Measurements from ENCODE around the gene HOXD9. TPM values are rescaled to one million over a fixed set of nuclear protein-coding genes. Genes with fewer than 3 reads are reported as not detected.
A peak's percentile ranks its signal among the peaks of the same experiment; 100 is the strongest.

HOXD9 gene
- polyA plus RNA-seq, 1 experiment: not detected

- DNase-seq (ENCODE audit: low read depth, low spot score): no peak
- Histone ChIP-seq H3K27ac (ENCODE audit: low read depth, low read length) (no peak overlapping the region), H3K27me3 (ENCODE audit: control insufficient read depth, insufficient read depth, low read length) (peaks cover 89% of the 10 kb centered on the region), H3K4me3 (ENCODE audit: low read depth, low read length) (no peak overlapping the region), H3K9me3 (ENCODE audit: control insufficient read depth, insufficient read depth, low read length) (peaks cover 31% of the 10 kb centered on the region)
- POLR2A ChIA-PET: no interaction called here
- peak; percentile 56 for TF ChIP-seq CTCF (IDR thresholded peaks at IDR 0.05; ENCODE audit: low read depth, low read length)
- CTCF ChIA-PET: interaction anchor here (0.5 to 3.2 kb wide), 5 partner anchors 51 to 391 kb away, joined by 3 to 22 read pairs (median 4); no protein-coding TSS in a partner anchor
Observed at GRCh38 chr2:176079831-176080539, 42.5 kb upstream of the HOXD9 start.

- H3K9me3 ChIP-seq (ENCODE audit: control insufficient read depth, insufficient read depth, low read length): peaks cover 31% of the 10 kb centered on the region
- H3K27ac ChIP-seq (ENCODE audit: low read depth, low read length): no peak overlapping the region
- CTCF ChIA-PET: interaction anchor here (0.5 to 3.2 kb wide), 3 partner anchors 10 to 392 kb away, joined by 4 to 22 read pairs (median 4); no protein-coding TSS in a partner anchor
- no peak overlapping the region for H3K4me3 ChIP-seq (ENCODE audit: low read depth, low read length)
- H3K27me3 ChIP-seq (ENCODE audit: control insufficient read depth, insufficient read depth, low read length): peaks cover 89% of the 10 kb centered on the region
- no peak for TF ChIP-seq CTCF (IDR thresholded peaks at IDR 0.05; ENCODE audit: low read depth, low read length)
- POLR2A ChIA-PET: no interaction called here
- DNase-seq (ENCODE audit: low read depth, low spot score): no peak
Observed at GRCh38 chr2:176080540-176081375, 41.8 kb upstream of the HOXD9 start.

- ChIA-PET CTCF (interaction anchor here (0.6 to 3.2 kb wide), 2 partner anchors 10 to 392 kb away, joined by 4 to 22 read pairs; no protein-coding TSS in a partner anchor), POLR2A (no interaction called here)
- Histone ChIP-seq H3K27ac (ENCODE audit: low read depth, low read length) (no peak overlapping the region), H3K4me3 (ENCODE audit: low read depth, low read length) (no peak overlapping the region), H3K9me3 (ENCODE audit: control insufficient read depth, insufficient read depth, low read length) (peaks cover 31% of the 10 kb centered on the region), H3K27me3 (ENCODE audit: control insufficient read depth, insufficient read depth, low read length) (peaks cover 89% of the 10 kb centered on the region)
- DNase-seq (ENCODE audit: low read depth, low spot score): no peak
- TF ChIP-seq CTCF (IDR thresholded peaks at IDR 0.05; ENCODE audit: low read depth, low read length): no peak
Observed at GRCh38 chr2:176081376-176081836, 41.1 kb upstream of the HOXD9 start.

- DNase-seq (ENCODE audit: low read depth, low spot score): no peak
- TF ChIP-seq CTCF (IDR thresholded peaks at IDR 0.05; ENCODE audit: low read depth, low read length): no peak
- H3K9me3 ChIP-seq (ENCODE audit: control insufficient read depth, insufficient read depth, low read length): peaks cover 31% of the 10 kb centered on the region
- H3K27me3 ChIP-seq (ENCODE audit: control insufficient read depth, insufficient read depth, low read length): peaks cover 88% of the 10 kb centered on the region
- POLR2A ChIA-PET: no interaction called here
- no peak overlapping the region for H3K27ac ChIP-seq (ENCODE audit: low read depth, low read length)
- CTCF ChIA-PET: interaction anchor here (0.6 to 3.2 kb wide), 2 partner anchors 11 to 393 kb away, joined by 4 to 22 read pairs; no protein-coding TSS in a partner anchor
- no peak overlapping the region for H3K4me3 ChIP-seq (ENCODE audit: low read depth, low read length)
Observed at GRCh38 chr2:176081837-176082524, 40.5 kb upstream of the HOXD9 start.

Measured in AG04450 (cell line).